Right lung (tissue), 5 donors: ENCODE measurements around the gene PTPN14. TPM values are rescaled to one million over a fixed set of nuclear protein-coding genes. Genes with fewer than 3 reads are reported as not detected.
A peak's percentile ranks its signal among the peaks of the same experiment; 100 is the strongest.

Source experiments
- DNase-seq, 2 donors: peaks; one replicate each; pipeline ENCODE4 v3.0.0-alpha.2; 2013
- polyA plus RNA-seq, 5 donors: library from polyadenylated mRNA; unstranded; fragments of 120-200 nt; gene quantifications; one replicate each; pipeline versions ENCODE4 v1.2.1 to v1.2.3, GENCODE V29; 2013; ENCODE audit warnings: inconsistent platforms in 1 of 5, low replicate concordance in 1 of 5; ENCODE audit not compliant: insufficient read length in 5 of 5, insufficient read depth in 1 of 5

The PTPN14 gene
- polyA plus RNA-seq, 5 donors: 10.3 to 16.9 (median 15.4) TPM

DNA sequence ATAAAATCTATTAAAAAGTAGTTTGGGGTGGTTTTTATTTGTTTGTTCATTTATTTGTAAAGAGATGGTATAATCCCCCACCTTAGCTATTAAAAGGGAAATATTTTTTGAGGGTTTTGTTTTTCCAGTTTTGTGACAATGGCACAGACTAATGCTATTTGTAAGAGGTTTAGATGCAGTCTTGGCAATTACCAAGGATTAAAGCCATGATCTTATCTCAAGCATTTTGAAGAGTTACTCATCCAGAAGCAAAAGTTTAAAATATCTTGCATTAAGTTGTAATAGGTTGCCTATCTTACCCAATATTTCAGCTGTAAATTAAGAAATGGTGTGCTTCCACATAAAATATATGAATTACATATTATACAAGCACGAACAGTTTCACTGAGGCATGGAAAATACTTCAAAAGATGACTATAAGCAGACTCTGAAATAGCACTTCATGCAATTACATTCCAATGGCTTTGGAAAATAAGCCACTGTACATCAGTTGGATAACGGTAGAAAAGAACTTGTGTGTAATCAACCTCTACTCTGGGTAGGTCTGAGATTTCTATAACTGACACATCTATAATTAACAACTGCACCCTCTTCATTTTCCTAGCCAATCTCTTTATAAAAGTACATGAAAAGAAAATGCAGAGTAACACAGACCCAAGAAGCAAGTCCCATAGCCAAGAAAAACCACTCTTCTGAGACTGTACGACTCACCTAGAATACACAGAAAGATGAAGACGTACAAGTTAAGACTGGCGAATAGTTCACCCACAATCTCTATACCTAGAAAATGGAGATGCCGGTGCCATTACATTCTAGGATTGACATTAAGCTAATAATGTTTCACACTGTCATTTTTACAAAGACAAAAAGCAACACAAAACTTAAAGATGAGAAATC lies 95.2 kb downstream of the PTPN14 start:
- DNase-seq: no peak

GRCh38 chr1:214455479-214455878 lies 95.9 kb downstream of the PTPN14 start:
- DNase-seq: no peak

- DNase-seq: no peak
Measured at GRCh38 chr1:214454569-214455396, 96.6 kb downstream of the PTPN14 start.

DNA sequence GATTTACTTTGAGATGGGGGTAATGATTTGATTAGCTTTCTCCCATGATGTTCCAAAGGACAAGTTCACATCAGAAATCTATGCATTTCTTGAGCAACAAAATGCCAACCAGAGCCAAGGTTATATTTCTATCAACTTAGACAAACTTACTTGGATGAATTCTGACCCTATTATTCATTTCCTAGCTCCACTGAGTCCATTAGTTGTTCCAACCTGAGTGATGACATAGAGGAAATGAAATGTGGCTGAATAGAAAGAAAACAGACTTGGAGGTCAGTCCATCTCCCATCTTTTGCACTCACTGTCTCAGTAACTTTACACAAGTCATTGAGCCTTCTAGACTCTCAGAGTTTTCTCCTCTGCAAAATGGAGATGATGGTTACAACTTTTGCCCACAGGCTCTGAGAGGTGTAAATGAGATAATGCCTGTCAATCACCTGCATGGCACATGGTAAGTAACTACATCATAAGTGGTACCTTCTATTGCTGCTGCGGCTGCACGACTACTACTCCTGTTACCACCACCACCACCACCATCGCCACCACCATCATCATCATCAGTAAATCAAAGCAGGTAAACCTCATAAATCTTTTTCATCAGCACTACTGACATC lies 98.2 kb downstream of the PTPN14 start:
- no peak for DNase-seq

- DNase-seq: no peak
Measured at GRCh38 chr1:214452152-214452784, 99.1 kb downstream of the PTPN14 start.

DNA sequence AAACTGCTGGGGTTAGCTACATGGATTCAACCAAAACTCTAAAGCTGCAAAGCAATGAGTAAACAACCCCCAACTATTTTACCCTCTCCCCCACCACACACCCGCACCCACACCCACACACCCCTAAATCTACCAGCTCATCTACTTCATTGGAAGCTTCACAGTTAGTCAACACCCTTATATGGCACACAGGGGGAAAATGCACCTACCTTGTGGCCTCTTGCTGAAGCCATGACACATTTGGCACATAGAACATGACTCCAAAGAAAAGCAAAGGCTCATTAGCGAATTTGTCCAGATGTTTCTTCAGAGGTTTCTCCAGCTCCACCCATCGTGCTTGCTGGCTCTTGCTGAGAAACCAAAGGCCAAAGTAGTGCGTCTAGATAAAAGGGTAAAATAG lies 99.8 kb downstream of the PTPN14 start:
- DNase-seq: no peak

DNA sequence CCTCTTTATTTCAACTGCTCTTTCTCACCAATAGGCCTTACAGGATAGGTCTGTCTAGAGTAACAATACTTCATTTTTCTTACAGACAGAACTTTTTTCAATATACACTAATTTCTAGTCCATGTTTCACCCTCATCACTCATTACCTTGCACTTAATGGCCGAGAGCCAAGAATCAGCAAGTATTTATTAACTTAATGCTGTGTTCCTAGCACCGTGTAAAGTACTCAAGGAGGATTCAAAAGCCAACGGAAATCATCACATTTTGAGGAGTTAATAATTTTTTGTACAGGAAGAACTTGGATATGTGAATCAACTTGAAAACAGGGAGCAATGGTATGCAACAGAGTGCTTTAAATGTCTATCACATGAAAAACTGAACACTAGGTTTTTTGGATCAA lies 102.0 kb downstream of the PTPN14 start:
- DNase-seq: no peak

DNA sequence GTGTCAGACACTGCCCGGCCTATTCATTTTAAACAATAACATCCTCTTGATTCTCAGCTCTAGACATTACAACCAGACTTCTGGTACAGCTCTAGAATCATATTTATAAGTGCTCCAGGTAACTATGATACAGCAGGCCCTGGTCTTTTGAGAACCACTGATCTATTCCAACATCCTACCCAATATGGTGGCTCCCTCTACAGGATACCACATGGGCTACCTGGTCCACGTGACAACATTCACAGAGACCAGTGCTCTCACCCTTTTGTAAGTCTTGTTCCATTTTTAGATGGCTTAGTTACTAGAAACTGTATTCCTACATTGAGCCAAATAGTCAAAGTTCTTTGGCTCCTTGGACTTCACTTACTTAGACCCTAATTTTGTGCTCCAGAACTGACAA lies 102.9 kb downstream of the PTPN14 start:
- no peak for DNase-seq

DNA sequence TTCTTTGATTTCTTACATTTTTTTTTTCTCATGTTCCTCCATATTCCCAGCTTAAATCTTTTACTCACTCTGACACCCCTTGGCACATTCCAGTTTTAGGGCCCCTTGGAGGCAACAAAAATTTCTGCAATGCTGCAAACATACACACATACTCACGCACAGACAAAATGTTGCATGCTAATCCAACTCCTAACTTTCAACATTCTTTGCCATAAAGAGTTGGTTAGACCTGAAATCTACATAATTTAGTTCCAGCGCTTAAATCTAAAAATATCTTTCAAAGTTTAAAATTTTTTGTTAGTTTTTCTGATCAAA lies 103.9 kb downstream of the PTPN14 start:
- no peak for DNase-seq

- no peak for DNase-seq
Measured at GRCh38 chr1:214446772-214447556, 104.4 kb downstream of the PTPN14 start.

GRCh38 chr1:214445831-214446614 lies 105.4 kb downstream of the PTPN14 start:
- no peak for DNase-seq

DNA sequence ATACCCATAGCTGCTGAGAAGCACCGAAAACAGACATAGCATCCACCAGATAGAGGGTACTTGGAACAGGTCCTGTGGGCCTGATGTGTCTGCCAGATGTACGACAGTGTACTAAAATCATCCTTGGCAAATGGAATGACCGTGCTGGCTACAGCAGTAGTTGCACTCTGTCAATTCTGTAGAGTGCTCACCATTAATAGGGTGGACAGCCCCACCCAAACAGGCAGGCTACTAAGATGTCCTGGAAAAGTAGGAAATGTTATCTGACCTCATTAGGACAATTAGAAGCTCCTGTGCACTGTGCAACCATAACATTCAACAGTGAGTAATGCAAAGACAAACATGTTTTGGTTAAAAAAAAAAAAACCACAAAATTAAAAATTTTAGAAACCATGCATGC lies 106.2 kb downstream of the PTPN14 start:
- no peak for DNase-seq

DNA sequence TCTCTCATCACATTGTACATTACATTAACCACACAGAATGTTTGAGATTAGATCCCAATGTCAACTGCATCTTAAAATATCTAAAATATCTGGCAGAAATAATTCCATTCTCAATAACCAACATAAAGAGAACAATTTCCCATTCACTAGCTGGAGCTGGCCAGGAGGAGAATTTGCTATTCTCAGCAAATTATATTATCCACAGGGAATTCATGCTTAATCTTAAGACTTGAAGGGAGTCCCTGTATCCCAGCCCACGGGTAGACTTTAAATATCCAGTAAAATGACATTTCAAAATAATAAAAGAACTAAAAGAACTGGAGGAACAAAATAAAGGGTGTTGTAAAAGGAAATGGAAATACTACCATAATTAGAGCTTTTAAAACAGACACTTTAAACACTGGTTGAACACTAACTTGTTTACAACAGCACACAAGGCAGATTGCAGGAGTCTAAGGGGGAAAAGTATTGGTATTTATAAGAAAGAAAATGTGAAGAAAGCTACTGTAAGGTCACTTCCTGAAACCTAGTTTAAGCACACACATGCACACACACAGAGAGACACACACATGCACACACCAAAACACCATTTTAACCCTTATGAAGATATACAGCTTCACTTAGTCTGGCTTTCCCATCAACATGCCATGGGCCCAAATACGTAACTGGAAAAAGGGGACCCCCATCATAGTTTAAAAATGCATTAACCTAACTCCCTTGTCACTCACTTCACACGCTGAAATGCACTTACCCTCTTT lies 107.0 kb downstream of the PTPN14 start:
- no peak for DNase-seq

DNA sequence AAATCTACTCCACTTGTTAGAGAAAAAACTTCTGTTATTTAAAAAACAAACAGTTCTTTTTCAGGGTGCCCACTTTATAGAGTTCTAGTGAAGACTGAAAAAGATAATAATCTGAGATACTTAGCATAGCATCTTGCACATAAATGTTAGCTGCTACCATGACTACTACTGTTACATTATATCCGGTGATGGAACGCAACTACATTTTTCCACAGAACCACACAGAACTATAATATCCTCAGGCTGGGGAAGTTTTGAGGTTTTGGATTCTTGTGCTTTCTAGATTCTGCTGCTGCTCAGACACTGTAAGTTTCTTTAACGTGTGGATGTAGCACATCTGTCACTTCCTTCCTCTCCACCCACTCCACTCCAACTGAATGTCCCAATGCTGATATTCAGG lies 110.3 kb downstream of the PTPN14 start:
- no peak for DNase-seq

DNA sequence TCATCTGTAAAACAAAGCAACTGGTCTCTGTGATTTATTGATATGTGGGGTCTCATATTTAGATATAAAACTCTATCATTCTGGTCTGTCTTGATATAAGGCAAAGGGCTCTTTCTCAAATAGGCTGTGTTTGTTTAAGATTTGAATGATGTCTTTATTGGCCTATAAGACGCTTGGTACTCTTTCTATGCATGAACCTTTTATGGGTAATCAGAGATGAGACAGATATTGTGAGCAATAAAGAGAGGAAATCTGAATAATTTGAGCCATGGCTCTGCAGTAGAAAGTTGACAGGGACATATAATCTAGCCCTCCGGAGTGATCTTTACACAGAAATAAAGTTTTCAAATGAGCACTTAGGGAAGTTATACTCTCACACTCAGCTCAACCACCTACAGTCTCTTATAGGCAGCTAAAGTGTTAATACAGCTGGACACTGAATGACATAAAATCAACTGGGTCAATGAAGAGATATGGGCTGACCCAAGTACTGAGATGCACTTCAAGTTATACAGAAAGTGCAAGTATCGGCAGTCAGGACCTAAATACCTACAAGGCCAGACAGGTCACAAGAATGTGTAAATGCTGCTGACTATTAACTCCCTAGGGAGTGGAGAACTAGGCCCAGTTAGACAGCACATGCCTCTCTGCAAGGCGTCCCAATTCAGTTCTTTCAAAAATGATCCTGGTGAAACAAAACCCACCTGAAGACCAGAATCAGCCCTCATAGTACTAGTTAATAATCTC lies 111.0 kb downstream of the PTPN14 start:
- no peak for DNase-seq

GRCh38 chr1:214439352-214440119 lies 111.9 kb downstream of the PTPN14 start:
- peak; percentile 29 to 31 for DNase-seq

DNA sequence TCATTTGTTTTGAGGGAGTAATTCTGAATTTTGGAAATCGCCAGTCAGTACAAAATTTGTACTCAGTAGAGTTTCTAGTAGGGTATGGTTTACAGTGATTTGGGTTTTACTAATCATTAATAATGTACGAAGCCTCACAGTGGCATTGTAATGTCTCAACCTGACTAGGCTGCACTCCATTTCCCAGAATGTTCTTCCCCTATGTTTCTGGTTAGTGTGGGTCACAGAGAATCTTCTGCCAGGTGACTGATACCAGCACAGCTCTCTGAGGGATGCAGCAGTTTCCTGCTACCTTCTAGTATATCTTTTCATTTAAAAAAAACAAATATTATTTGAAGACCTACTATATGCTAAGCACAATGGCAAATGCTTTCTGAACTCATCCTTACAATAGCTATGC lies 112.9 kb downstream of the PTPN14 start:
- DNase-seq: no peak

DNA sequence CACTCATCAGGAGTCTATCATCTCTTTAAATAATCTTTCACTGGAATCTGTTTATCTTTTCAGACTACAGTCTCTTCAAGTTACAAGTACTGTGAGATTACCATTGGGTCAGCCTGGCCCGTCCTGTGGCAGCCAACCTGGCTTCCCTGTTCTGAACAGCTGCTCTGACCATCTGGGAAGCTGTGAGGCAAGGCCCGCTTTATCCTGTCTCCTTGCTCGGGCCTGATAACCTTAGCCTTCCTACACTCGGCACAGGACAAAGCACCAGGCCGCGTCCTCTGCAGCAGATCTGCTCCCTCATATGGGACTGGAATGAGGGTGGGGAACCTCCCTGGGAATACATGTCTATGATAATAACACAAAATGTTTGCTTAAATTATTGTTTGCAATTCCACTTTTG lies 113.3 kb downstream of the PTPN14 start:
- DNase-seq: no peak
